Ascending aorta (tissue), 2 donors: Measurements from ENCODE around the gene PRC1. TPM values are rescaled to one million over a fixed set of nuclear protein-coding genes. Genes with fewer than 3 reads are reported as not detected.

ENCODE experiments used
- DNase-seq, 2 donors: peaks; one replicate each; pipeline ENCODE4 v3.0.0-alpha.2; 2019; ENCODE audit warnings: low spot score in 2 of 2
- H3K27ac ChIP-seq, 2 donors: fragments of 200-600 bp; sonication (generic); one replicate each; pipeline ENCODE4 v1.5.1; 2016 to 2017; ENCODE audit warnings: mild to moderate bottlenecking in 1 of 2
- H3K27me3 ChIP-seq: fragments of 200-600 bp; sonication (generic); one replicate; pipeline ENCODE4 v1.5.1; 2017
- H3K36me3 ChIP-seq, 2 donors: fragments of 200-600 bp; sonication (generic); one replicate each; pipeline ENCODE4 v1.5.1; 2016
- H3K4me1 ChIP-seq, 2 donors: fragments of 200-600 bp; sonication (generic); one replicate each; pipeline ENCODE4 v1.5.1; 2016 to 2017; ENCODE audit warnings: mild to moderate bottlenecking in 1 of 2
- H3K4me3 ChIP-seq, 2 donors: fragments of 200-600 bp; sonication (generic); one replicate each; pipeline ENCODE4 v1.5.1; 2016 to 2017; ENCODE audit warnings: mild to moderate bottlenecking in 1 of 2
- H3K9me3 ChIP-seq, 2 donors: fragments of 200-600 bp; sonication (generic); one replicate each; pipeline ENCODE4 v1.5.1; 2016
- CTCF ChIP-seq, 3 experiments: fragments of 200-600 bp in 2 of 3; fragments of 450-650 bp in 1 of 3; sonication (generic) in 2 of 3; IDR thresholded peaks; one replicate each; pipeline ENCODE4 v1.5.1; 2016 to 2019; ENCODE audit warnings: antibody characterized with exemption in 3 of 3, mild to moderate bottlenecking in 1 of 3, moderate library complexity in 1 of 3
- intact Hi-C: fragments of 100-400 bp; cut with DNase I; formaldehyde crosslinking; loops from one replicate; pipeline ENCODE4 v1.15.1; 2023
- total RNA-seq: library from RNA; depleted of rRNA; stranded (reverse); fragments of >200 nt; gene quantifications from one replicate; pipeline ENCODE4 v1.1.0, GENCODE V29; 2016

The PRC1 gene
- total RNA-seq, 1 donor from 2014 or later, result 29.1 TPM

GRCh38 chr15:90979582-90979981 lies 14.8 kb downstream of the PRC1 start:
- Histone ChIP-seq H3K9me3 (no peaks in the 10 kb centered on the region), H3K27ac (no peak overlapping the region), H3K4me1 (no peaks in the 10 kb centered on the region), H3K4me3 (no peak overlapping the region), H3K27me3 (no peaks in the 10 kb centered on the region), H3K36me3 (peaks cover 0 to 2% of the 10 kb centered on the region in 2 donors)
- DNase-seq, result no peak
- TF ChIP-seq CTCF (IDR thresholded peaks at IDR 0.05), result no peak
- intact Hi-C loops, result no loop called here

- no peaks in the 10 kb centered on the region for H3K27me3 ChIP-seq
- DNase-seq, result no peak
- H3K9me3 ChIP-seq, result no peaks in the 10 kb centered on the region
- no peak overlapping the region for H3K4me3 ChIP-seq
- no peak for TF ChIP-seq CTCF (IDR thresholded peaks at IDR 0.05)
- H3K27ac ChIP-seq, result no peak overlapping the region
- peaks cover 3 to 8% of the 10 kb centered on the region in 2 donors for H3K36me3 ChIP-seq
- intact Hi-C loops, result no loop called here
- no peaks in the 10 kb centered on the region for H3K4me1 ChIP-seq
Observed at GRCh38 chr15:90974216-90974615, 20.1 kb downstream of the PRC1 start.

GRCh38 chr15:90972133-90972532 lies 22.2 kb downstream of the PRC1 start:
- H3K4me3 ChIP-seq, result no peak overlapping the region
- no peaks in the 10 kb centered on the region for H3K4me1 ChIP-seq
- no peaks in the 10 kb centered on the region for H3K27me3 ChIP-seq
- H3K27ac ChIP-seq, result no peak overlapping the region
- peaks cover 8 to 9% of the 10 kb centered on the region in 2 donors for H3K36me3 ChIP-seq
- intact Hi-C loops, result no loop called here
- no peak for TF ChIP-seq CTCF (IDR thresholded peaks at IDR 0.05)
- no peaks in the 10 kb centered on the region for H3K9me3 ChIP-seq
- DNase-seq, result no peak

GRCh38 chr15:90970274-90970673 lies 24.1 kb downstream of the PRC1 start:
- no peak for DNase-seq
- no peaks in the 10 kb centered on the region for H3K4me1 ChIP-seq
- intact Hi-C loops, result no loop called here
- no peaks in the 10 kb centered on the region for H3K9me3 ChIP-seq
- no peak overlapping the region for H3K27ac ChIP-seq
- TF ChIP-seq CTCF (IDR thresholded peaks at IDR 0.05), result no peak
- H3K36me3 ChIP-seq, result peaks cover 9 to 20% of the 10 kb centered on the region in 2 donors
- H3K4me3 ChIP-seq, result no peak overlapping the region
- H3K27me3 ChIP-seq, result no peaks in the 10 kb centered on the region

GRCh38 chr15:90968434-90968833 lies 25.9 kb downstream of the PRC1 start:
- Histone ChIP-seq H3K36me3 (peaks cover 10 to 14% of the 10 kb centered on the region in 2 donors), H3K27me3 (no peaks in the 10 kb centered on the region), H3K9me3 (no peaks in the 10 kb centered on the region), H3K4me1 (no peaks in the 10 kb centered on the region), H3K4me3 (no peak overlapping the region), H3K27ac (no peak overlapping the region)
- TF ChIP-seq CTCF (IDR thresholded peaks at IDR 0.05), result no peak
- intact Hi-C loops, result no loop called here
- no peak for DNase-seq

GRCh38 chr15:90967206-90967605 lies 27.1 kb downstream of the PRC1 start:
- intact Hi-C loops, result no loop called here
- TF ChIP-seq CTCF (IDR thresholded peaks at IDR 0.05), result no peak
- no peaks in the 10 kb centered on the region for H3K4me1 ChIP-seq
- DNase-seq, result no peak
- H3K4me3 ChIP-seq, result no peak overlapping the region
- no peaks in the 10 kb centered on the region for H3K27me3 ChIP-seq
- peaks cover 11 to 13% of the 10 kb centered on the region in 2 donors for H3K36me3 ChIP-seq
- no peaks in the 10 kb centered on the region for H3K9me3 ChIP-seq
- H3K27ac ChIP-seq, result no peak overlapping the region
